Measurements from ENCODE around the gene RAET1G.
"Not testable (repeated sequence)": the region's sequence is repeated elsewhere in the genome, so short reads cannot be mapped to it uniquely, and the experiment has no call there.

Gene RAET1G

GRCh38 chr6:149918151-149918905, 4.6 kb downstream of the RAET1G start:
- H3K27ac Mint-ChIP-seq, result no peak overlapping the region
- peaks cover 10% of the 10 kb centered on the region for H3K4me1 Mint-ChIP-seq (ENCODE audit: low read depth)
- no peaks in the 10 kb centered on the region for H3K36me3 Mint-ChIP-seq (ENCODE audit: low read depth)
- no peaks in the 10 kb centered on the region for H3K9me3 Mint-ChIP-seq
- peaks cover 62% of the 10 kb centered on the region for H3K27me3 Mint-ChIP-seq (ENCODE audit: low read depth)
- no peak overlapping the region for H3K4me3 Mint-ChIP-seq

DNA sequence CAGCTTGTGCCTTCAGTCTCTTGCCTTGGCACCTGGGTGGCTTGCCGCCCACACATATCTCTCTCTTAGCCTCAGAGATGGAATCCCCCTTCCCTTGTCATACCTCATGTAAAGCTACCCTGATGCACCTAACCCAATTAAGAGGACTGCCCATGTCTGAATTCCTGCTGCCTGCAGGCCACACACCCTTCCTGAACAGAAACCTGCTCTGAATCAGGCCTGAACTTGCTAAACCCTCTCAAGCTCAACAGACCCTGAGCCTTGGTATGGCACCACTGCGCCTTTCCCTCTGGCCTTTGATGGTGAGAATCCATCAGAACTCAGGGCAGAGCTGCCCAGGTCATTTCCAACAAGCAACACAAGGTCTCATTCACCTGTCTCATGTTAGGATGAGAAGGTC, 5.2 kb downstream of the RAET1G start:
- Mint-ChIP-seq H3K4me3 (no peak overlapping the region), H3K9me3 (no peaks in the 10 kb centered on the region), H3K27me3 (ENCODE audit: low read depth) (peaks cover 62% of the 10 kb centered on the region), H3K36me3 (ENCODE audit: low read depth) (no peaks in the 10 kb centered on the region), H3K27ac (no peak overlapping the region), H3K4me1 (ENCODE audit: low read depth) (peaks cover 4% of the 10 kb centered on the region)

DNA sequence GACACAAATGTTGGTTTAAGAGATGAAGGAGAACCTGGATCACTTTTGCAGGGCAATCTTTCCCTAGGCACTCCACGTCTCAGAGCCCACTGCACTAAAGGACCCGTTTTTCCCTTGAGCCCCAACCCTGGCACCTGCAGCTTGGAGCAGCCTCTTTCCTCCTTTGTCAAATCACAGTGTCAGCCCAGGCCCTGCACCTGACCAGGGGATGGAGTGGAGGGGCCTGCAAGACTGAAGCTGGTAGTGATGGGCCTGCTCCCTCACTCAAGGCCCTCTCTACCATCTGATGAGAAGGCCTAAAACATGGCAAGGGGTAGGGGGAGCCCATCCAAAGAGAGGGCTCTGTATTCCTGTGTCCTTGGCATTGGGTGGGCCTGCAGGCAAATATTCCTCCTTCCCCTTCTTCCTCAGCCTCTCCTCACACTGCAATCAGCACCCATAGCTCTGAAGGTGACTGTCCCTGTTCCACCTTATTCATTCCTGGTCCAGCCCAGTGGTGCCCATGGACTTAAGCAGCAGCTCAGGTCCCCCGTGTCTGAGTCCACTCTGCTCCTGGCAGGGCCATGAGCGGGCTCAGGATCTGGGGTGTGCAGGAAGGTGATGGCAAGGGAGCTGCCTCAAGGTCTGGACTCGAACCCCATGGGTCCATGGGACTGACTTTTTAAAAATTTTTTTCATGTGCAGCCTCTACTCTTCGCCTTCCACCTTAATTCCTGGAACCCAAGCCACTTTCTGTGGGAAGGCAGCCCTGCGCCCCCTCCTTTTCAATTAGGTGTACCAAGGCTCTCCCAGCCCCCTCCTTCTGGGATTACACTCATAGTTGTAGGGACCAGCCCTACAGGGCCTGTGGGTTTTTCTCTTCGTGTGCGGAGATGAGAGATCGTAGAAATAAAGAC, 6.7 kb downstream of the RAET1G start:
- Mint-ChIP-seq H3K9me3 (no peaks in the 10 kb centered on the region), H3K27me3 (ENCODE audit: low read depth) (peaks cover 51% of the 10 kb centered on the region), H3K4me3 (no peak overlapping the region), H3K36me3 (ENCODE audit: low read depth) (no peaks in the 10 kb centered on the region), H3K4me1 (ENCODE audit: low read depth) (no peaks in the 10 kb centered on the region), H3K27ac (no peak overlapping the region)

- H3K27ac Mint-ChIP-seq, result no peak overlapping the region
- no peaks in the 10 kb centered on the region for H3K36me3 Mint-ChIP-seq (ENCODE audit: low read depth)
- no peak overlapping the region for H3K4me3 Mint-ChIP-seq
- H3K4me1 Mint-ChIP-seq (ENCODE audit: low read depth), result no peaks in the 10 kb centered on the region
- peaks cover 29% of the 10 kb centered on the region for H3K27me3 Mint-ChIP-seq (ENCODE audit: low read depth)
- H3K9me3 Mint-ChIP-seq, result no peaks in the 10 kb centered on the region
These were observed 9.2 kb downstream of the RAET1G start for GRCh38 chr6:149913540-149914240.

- Mint-ChIP-seq H3K27me3 (ENCODE audit: low read depth) (peaks cover 30% of the 10 kb centered on the region), H3K9me3 (peaks cover 2% of the 10 kb centered on the region), H3K36me3 (ENCODE audit: low read depth) (peaks cover under 1% of the 10 kb centered on the region), H3K4me3 (no peak overlapping the region), H3K27ac (no peak overlapping the region), H3K4me1 (ENCODE audit: low read depth) (no peaks in the 10 kb centered on the region)
These were observed 9.8 kb downstream of the RAET1G start for GRCh38 chr6:149913085-149913484.

GRCh38 chr6:149912680-149913079, 10.2 kb downstream of the RAET1G start:
- H3K36me3 Mint-ChIP-seq (ENCODE audit: low read depth); H3K4me3 Mint-ChIP-seq; H3K9me3 Mint-ChIP-seq; H3K27ac Mint-ChIP-seq; H3K4me1 Mint-ChIP-seq (ENCODE audit: low read depth): not testable (repeated sequence)
- peaks cover 34% of the 10 kb centered on the region for H3K27me3 Mint-ChIP-seq (ENCODE audit: low read depth)

- no peak overlapping the region for H3K27ac Mint-ChIP-seq
- H3K27me3 Mint-ChIP-seq (ENCODE audit: low read depth), result peaks cover 27% of the 10 kb centered on the region
- H3K4me1 Mint-ChIP-seq (ENCODE audit: low read depth), result no peaks in the 10 kb centered on the region
- peaks cover 5% of the 10 kb centered on the region for H3K9me3 Mint-ChIP-seq
- no peak overlapping the region for H3K4me3 Mint-ChIP-seq
- peaks cover 2% of the 10 kb centered on the region for H3K36me3 Mint-ChIP-seq (ENCODE audit: low read depth)
These were observed 12.2 kb downstream of the RAET1G start for GRCh38 chr6:149910721-149911151.

DNA sequence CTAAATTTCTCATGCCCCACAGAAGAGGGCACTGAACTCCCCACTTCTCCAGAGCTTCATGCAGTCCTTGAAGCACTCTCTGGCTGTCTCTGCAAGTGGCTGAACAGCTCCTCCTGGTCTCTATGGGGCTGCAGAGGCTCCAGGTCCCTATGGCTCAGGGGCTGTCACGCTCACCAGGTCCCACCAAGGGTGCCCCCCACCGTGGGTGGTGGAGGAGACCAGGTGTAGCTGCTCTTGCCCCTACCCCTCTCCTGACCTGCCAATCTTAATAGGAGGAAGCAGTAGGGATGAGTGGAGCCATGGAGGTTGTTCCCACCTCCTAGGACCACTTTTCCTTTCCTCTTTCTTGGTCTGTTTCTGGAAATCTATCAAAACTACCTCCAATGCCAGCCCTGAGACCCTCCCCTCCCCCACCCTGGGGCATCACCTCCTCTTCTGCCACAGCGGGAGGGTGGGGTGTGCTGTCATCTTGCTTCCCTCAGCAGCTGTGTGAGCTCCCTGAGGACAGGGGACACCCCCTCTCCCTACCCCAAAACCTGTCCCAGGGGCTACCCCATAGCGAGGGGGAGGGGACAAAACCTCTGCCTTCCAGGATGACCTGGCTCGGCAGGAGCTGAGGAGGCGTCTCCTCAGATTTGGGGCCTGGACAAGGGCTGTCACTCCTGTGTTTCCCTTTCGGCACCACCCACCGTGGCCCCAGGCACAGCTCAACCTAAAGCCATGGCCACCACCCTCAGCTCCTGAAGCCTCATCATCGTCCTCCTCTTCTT, 13.0 kb downstream of the RAET1G start:
- H3K4me1 Mint-ChIP-seq (ENCODE audit: low read depth), result no peaks in the 10 kb centered on the region
- no peak overlapping the region for H3K27ac Mint-ChIP-seq
- peaks cover 2% of the 10 kb centered on the region for H3K36me3 Mint-ChIP-seq (ENCODE audit: low read depth)
- H3K4me3 Mint-ChIP-seq, result no peak overlapping the region
- H3K27me3 Mint-ChIP-seq (ENCODE audit: low read depth), result peaks cover 27% of the 10 kb centered on the region
- peaks cover 5% of the 10 kb centered on the region for H3K9me3 Mint-ChIP-seq

GRCh38 chr6:149908480-149908879, 14.4 kb downstream of the RAET1G start:
- peaks cover 15% of the 10 kb centered on the region for H3K27me3 Mint-ChIP-seq (ENCODE audit: low read depth)
- H3K9me3 Mint-ChIP-seq; H3K4me3 Mint-ChIP-seq; H3K36me3 Mint-ChIP-seq (ENCODE audit: low read depth); H3K27ac Mint-ChIP-seq; H3K4me1 Mint-ChIP-seq (ENCODE audit: low read depth): not testable (repeated sequence)

DNA sequence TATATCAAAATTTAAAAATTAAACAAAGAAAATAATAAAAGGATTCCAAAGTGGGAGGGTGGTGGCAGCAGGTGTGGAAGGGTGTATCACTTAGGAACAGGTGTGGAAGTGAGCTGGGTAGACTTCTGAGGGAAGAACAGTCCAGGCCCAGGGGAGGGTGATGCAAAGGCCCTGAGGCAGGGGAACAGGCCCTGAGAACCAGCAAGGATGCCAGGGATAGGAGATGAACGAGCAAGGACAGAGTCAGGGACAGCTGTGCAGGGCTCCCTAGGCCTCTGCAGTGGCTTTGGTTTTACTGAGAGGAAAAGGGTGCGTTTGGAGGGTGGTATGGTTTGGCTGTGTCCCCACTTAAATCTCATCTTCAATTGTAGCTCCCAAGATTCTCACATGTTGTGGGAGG, 15.6 kb downstream of the RAET1G start:
- Mint-ChIP-seq H3K4me3 (no peak overlapping the region), H3K36me3 (ENCODE audit: low read depth) (peaks cover 2% of the 10 kb centered on the region), H3K4me1 (ENCODE audit: low read depth) (no peaks in the 10 kb centered on the region), H3K9me3 (peaks cover 5% of the 10 kb centered on the region), H3K27me3 (ENCODE audit: low read depth) (peaks cover 17% of the 10 kb centered on the region), H3K27ac (no peak overlapping the region)

DNA sequence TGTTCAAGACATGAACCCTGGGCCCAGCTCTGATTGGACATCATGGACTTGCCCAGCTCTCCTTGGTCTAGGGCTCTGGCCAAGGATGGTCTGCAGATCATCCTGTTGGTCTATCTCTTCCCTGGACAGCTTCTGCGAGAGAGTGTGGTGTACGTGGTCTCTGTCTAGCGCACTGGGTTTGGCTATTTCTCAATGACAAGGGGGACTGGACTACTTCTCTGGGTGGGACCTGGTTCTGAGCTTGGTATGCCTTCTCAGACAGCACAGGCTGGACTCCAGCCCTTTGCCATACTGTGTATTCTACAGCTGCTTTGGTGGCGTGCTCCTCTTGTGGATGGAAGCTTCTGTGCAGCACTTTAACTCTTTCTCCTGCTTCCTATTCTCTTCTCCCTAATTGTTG, 16.5 kb downstream of the RAET1G start:
- no peak overlapping the region for H3K27ac Mint-ChIP-seq
- peaks cover 2% of the 10 kb centered on the region for H3K36me3 Mint-ChIP-seq (ENCODE audit: low read depth)
- no peaks in the 10 kb centered on the region for H3K4me1 Mint-ChIP-seq (ENCODE audit: low read depth)
- no peak overlapping the region for H3K4me3 Mint-ChIP-seq
- H3K9me3 Mint-ChIP-seq, result peaks cover 5% of the 10 kb centered on the region
- peaks cover 25% of the 10 kb centered on the region for H3K27me3 Mint-ChIP-seq (ENCODE audit: low read depth)

DNA sequence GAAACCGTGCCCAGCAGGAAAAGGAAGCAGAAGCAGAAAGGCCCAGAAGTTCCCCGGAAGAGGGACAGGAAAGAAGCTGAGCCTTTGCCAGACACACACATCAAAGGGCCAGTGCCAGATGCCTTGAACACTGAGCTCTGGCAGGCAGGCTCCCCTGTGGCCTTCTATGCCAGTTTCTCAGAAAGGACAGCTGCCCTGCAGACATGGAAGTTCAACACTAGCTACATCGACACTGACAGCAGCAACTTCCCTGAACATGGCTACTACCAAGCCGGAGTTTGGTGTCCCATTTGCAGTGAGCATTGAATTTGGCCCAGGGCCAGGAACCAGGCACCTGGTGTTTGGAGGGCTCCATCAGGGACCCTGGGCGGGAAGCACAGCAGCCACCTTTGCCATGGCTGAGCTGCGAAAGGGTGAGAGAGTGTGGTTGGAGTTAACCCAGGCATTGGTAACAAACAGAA, 17.0 kb downstream of the RAET1G start:
- peaks cover 2% of the 10 kb centered on the region for H3K36me3 Mint-ChIP-seq (ENCODE audit: low read depth)
- H3K9me3 Mint-ChIP-seq, result peaks cover 5% of the 10 kb centered on the region
- H3K4me3 Mint-ChIP-seq, result no peak overlapping the region
- H3K27me3 Mint-ChIP-seq (ENCODE audit: low read depth), result peaks cover 25% of the 10 kb centered on the region
- no peak overlapping the region for H3K27ac Mint-ChIP-seq
- H3K4me1 Mint-ChIP-seq (ENCODE audit: low read depth), result no peaks in the 10 kb centered on the region

DNA sequence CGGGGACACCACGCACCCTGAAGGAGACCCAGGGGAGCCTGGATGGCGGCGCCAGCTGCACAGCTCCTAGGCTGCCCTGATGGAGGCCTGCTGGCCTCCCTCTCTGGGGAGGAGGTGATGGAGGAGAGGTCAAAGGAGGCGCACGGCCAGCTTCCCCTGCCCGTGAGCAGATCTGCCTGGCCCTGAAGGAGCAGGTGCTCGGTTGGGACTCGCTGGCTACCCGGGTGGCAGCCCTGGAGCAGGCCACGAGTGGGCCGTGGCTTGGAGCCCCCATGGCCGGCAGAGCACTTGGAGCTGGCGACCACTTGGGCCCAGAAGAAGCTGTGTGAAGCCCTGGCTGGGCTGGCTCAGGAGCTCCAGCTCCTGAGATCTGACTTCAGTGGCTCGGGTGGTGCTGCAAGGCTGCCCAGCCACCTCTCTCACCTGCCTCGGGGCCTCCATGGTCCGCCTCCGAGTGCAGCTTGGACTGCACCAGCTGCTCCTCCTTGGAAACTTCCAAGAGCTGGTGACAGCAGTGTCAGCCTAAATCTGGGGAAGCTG, 17.5 kb downstream of the RAET1G start:
- no peak overlapping the region for H3K27ac Mint-ChIP-seq
- no peak overlapping the region for H3K4me3 Mint-ChIP-seq
- H3K9me3 Mint-ChIP-seq, result peaks cover 5% of the 10 kb centered on the region
- H3K36me3 Mint-ChIP-seq (ENCODE audit: low read depth), result peaks cover 2% of the 10 kb centered on the region
- no peaks in the 10 kb centered on the region for H3K4me1 Mint-ChIP-seq (ENCODE audit: low read depth)
- H3K27me3 Mint-ChIP-seq (ENCODE audit: low read depth), result peaks cover 25% of the 10 kb centered on the region
